OCI-LY3 (cell line): ENCODE data around the gene CAMK1G.

Experiments
- H2AFZ ChIP-seq: fragments of 200-600, 300-600 bp; shearing (Covaris generic); 2 replicates; pipeline ENCODE4 v1.6.0; 2014; ENCODE audit warnings: antibody characterized with exemption, low read depth, low read length
- H3K27ac ChIP-seq: fragments of 200-600, 300-600 bp; sonication (generic); 2 replicates; pipeline ENCODE4 v1.5.1; 2014; ENCODE audit warnings: mild to moderate bottlenecking, low read length, moderate library complexity, mixed read lengths
- H3K27me3 ChIP-seq: fragments of 200-600, 300-600 bp; sonication (generic); 2 replicates; pipeline ENCODE4 v1.6.1; 2014; ENCODE audit warnings: low read depth, low read length, mixed read lengths
- H3K36me3 ChIP-seq: fragments of 200-600, 300-600 bp; sonication (generic); replicated peaks from 2 replicates; pipeline ENCODE3; 2014; ENCODE audit warnings: low read depth, low read length, mixed read lengths
- H3K4me1 ChIP-seq: fragments of 300-600, 200-600 bp; sonication (generic); 2 replicates; pipeline ENCODE4 v1.6.1; 2014; ENCODE audit warnings: low read length, mixed read lengths
- H3K4me2 ChIP-seq: fragments of 200-600, 300-600 bp; sonication (generic); 2 replicates; pipeline ENCODE4 v1.6.1; 2014; ENCODE audit warnings: low read length, mixed read lengths
- H3K4me3 ChIP-seq: fragments of 300-600, 200-600 bp; sonication (generic); 2 replicates; pipeline ENCODE4 v1.5.1; 2014; ENCODE audit warnings: antibody characterized with exemption, mild to moderate bottlenecking, low read length, moderate library complexity
- H3K79me2 ChIP-seq: fragments of 300-600, 200-600 bp; shearing (Covaris generic); 2 replicates; pipeline ENCODE4 v1.6.1; 2014; ENCODE audit warnings: mild to moderate bottlenecking, low read length, mixed read lengths
- H3K9ac ChIP-seq: fragments of 300-600, 200-600 bp; shearing (Covaris generic); 2 replicates; pipeline ENCODE4 v1.6.0; 2014; ENCODE audit warnings: mild to moderate bottlenecking, low read length, moderate library complexity
- H3K9me3 ChIP-seq: fragments of 200-600, 300-600 bp; shearing (Covaris generic); 2 replicates; pipeline ENCODE4 v1.6.1; 2014; ENCODE audit warnings: low read length, mixed read lengths; ENCODE audit not compliant: insufficient read depth
- H4K20me1 ChIP-seq: fragments of 200-600, 300-600 bp; sonication (generic); 2 replicates; pipeline ENCODE4 v1.6.1; 2016; ENCODE audit warnings: low read length, mixed read lengths; ENCODE audit not compliant: insufficient read depth
- CTCF ChIP-seq: fragments of 200-600, 300-600 bp; sonication (generic); IDR thresholded peaks from 2 replicates; pipeline ENCODE4 v1.5.1; 2014; ENCODE audit warnings: antibody characterized with exemption, low read length, low read depth
- EZH2phosphoT487 ChIP-seq: fragments of 200-600 bp; shearing (Covaris generic); IDR thresholded peaks from 2 replicates; pipeline ENCODE4 v1.6.1; 2018; ENCODE audit warnings: antibody characterized with exemption, mixed run types, low read depth

CAMK1G gene

GRCh38 chr1:209565759-209566678 lies 17.5 kb upstream of the CAMK1G start:
- H3K36me3 ChIP-seq: no peaks in the 10 kb centered on the region
- no peaks in the 10 kb centered on the region for H3K9me3 ChIP-seq
- no peak for TF ChIP-seq EZH2phosphoT487
- peak; percentile 93 for TF ChIP-seq CTCF
- H3K79me2 ChIP-seq: no peaks in the 10 kb centered on the region
- H3K9ac ChIP-seq: no peak overlapping the region
- H2AFZ ChIP-seq: peak overlapping the region; percentile 58; the same call in 1 of the 2 replicates
- no peak overlapping the region for H3K4me3 ChIP-seq
- peaks cover 13% of the 10 kb centered on the region for H3K4me1 ChIP-seq
- H4K20me1 ChIP-seq: no peaks in the 10 kb centered on the region
- H3K27ac ChIP-seq: no peak overlapping the region
- H3K27me3 ChIP-seq: peaks cover 61% of the 10 kb centered on the region
- peak overlapping the region; percentile 25 for H3K4me2 ChIP-seq

GRCh38 chr1:209567698-209568175 lies 15.8 kb upstream of the CAMK1G start:
- H3K4me3 ChIP-seq: no peak overlapping the region
- no peak overlapping the region for H3K27ac ChIP-seq

DNA sequence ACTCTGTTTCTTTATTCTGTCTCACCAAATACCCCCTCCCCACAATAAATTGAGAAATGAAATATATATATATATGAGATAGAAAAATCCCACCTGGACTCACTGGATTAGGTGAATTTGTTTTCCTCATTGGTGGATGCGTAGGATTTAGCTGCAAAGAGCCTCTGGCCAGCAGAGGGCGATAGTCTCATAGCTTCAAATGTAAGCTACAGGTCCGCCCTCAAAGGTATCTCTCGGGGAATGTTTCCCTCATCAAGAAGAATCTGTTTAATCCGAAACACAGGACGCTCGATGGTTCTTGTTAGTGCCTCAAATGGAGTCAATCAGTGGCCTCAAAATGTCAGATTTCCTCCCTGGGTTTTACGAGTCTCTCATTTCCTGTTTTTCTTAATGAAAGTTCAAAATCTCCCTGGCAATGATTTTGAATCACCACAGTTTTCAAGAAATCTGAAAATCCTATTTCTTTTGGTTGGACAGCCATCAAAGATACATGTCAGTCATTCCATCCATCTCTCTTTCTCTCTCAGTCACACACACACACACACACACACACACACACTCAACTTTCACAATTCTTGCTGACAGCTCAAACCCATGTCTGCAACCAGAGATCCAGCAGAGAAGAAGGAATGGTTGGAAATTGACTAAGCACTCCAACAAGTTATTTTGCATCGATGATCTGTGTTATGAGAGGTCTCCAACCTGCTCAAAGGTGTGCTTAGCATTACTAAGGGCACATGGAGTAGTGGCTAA lies 13.9 kb upstream of the CAMK1G start:
- Histone ChIP-seq H3K9me3 (no peaks in the 10 kb centered on the region), H3K27me3 (peaks cover 82% of the 10 kb centered on the region), H2AFZ (peak overlapping the region; percentile 62), H3K27ac (no peak overlapping the region), H4K20me1 (no peaks in the 10 kb centered on the region), H3K79me2 (no peaks in the 10 kb centered on the region), H3K4me1 (peaks cover 22% of the 10 kb centered on the region), H3K4me3 (peak overlapping the region; percentile 59), H3K36me3 (no peaks in the 10 kb centered on the region), H3K4me2 (peak overlapping the region; percentile 75), H3K9ac (no peak overlapping the region)
- no peak for TF ChIP-seq EZH2phosphoT487
- peak; percentile 95 for TF ChIP-seq CTCF

More at GRCh38 chr1:209567698-209568175, 15.8 kb upstream of the CAMK1G start:
- H3K9ac ChIP-seq: no peak overlapping the region
- H3K36me3 ChIP-seq: no peaks in the 10 kb centered on the region
- no peaks in the 10 kb centered on the region for H4K20me1 ChIP-seq
- H3K9me3 ChIP-seq: no peaks in the 10 kb centered on the region
- TF ChIP-seq EZH2phosphoT487 (no peak), CTCF (no peak)
- H3K27me3 ChIP-seq: peaks cover 72% of the 10 kb centered on the region
- peaks cover 22% of the 10 kb centered on the region for H3K4me1 ChIP-seq
- no peak overlapping the region for H3K4me2 ChIP-seq
- H3K79me2 ChIP-seq: no peaks in the 10 kb centered on the region
- H2AFZ ChIP-seq: no peak overlapping the region

GRCh38 chr1:209570743-209571142 lies 12.8 kb upstream of the CAMK1G start:
- no peaks in the 10 kb centered on the region for H3K36me3 ChIP-seq
- H2AFZ ChIP-seq: no peak overlapping the region
- H3K9me3 ChIP-seq: no peaks in the 10 kb centered on the region
- no peaks in the 10 kb centered on the region for H3K79me2 ChIP-seq
- H3K27ac ChIP-seq: no peak overlapping the region
- no peak overlapping the region for H3K4me3 ChIP-seq
- H3K27me3 ChIP-seq: peaks cover 84% of the 10 kb centered on the region
- no peaks in the 10 kb centered on the region for H4K20me1 ChIP-seq
- H3K4me2 ChIP-seq: peak overlapping the region; percentile 75
- peaks cover 22% of the 10 kb centered on the region for H3K4me1 ChIP-seq
- no peak overlapping the region for H3K9ac ChIP-seq
- TF ChIP-seq CTCF (no peak), EZH2phosphoT487 (no peak)
